Limb (tissue), 2 donors: ENCODE measurements around the gene ZNF394.
"Not testable (repeated sequence)": the region's sequence is repeated elsewhere in the genome, so short reads cannot be mapped to it uniquely, and the experiment has no call there.

ENCODE experiments used
- DNase-seq, 2 donors: peaks; one replicate each; pipeline ENCODE4 v3.0.0-alpha.2; 2016; ENCODE audit errors: extremely low spot score in 2 of 2

Gene ZNF394

GRCh38 chr7:99499721-99500636 lies at the start of gene ZNF394:
TSS of gene ZNF394 (minus strand) at chr7:99500281. CDS start at chr7:99500093, 188 bp downstream.
- peak; percentile 91 to 93 for DNase-seq

GRCh38 chr7:99549545-99549944 lies 49.5 kb upstream of the ZNF394 start:
- DNase-seq: not testable (repeated sequence)

DNA sequence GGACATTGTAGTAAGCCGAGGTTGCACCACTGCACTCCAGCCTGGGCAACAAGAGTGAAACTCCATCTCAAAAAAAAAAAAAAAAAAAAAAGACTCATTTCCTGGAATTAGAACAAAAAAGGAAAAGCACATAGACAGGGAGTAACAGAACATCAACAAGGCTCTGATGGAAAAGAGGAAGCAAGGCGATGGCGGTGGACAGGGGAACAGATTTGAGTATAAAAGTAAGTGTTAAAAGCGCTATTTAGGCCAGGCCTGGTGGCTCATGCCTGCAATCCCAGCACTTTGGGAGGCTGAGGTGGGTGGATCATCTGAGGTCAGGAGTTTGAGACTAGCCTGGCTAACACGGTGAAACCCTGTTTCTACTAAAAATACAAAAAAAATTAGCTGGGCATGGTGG lies 45.2 kb upstream of the ZNF394 start:
- not testable (repeated sequence) for DNase-seq

GRCh38 chr7:99543916-99544315 lies 43.8 kb upstream of the ZNF394 start:
- DNase-seq: no peak

- DNase-seq: no peak
These were observed 43.1 kb upstream of the ZNF394 start for GRCh38 chr7:99543081-99543671.

GRCh38 chr7:99541212-99541611 lies 41.1 kb upstream of the ZNF394 start:
- no peak for DNase-seq

- DNase-seq: no peak
These were observed 40.5 kb upstream of the ZNF394 start for GRCh38 chr7:99540542-99540941.

DNA sequence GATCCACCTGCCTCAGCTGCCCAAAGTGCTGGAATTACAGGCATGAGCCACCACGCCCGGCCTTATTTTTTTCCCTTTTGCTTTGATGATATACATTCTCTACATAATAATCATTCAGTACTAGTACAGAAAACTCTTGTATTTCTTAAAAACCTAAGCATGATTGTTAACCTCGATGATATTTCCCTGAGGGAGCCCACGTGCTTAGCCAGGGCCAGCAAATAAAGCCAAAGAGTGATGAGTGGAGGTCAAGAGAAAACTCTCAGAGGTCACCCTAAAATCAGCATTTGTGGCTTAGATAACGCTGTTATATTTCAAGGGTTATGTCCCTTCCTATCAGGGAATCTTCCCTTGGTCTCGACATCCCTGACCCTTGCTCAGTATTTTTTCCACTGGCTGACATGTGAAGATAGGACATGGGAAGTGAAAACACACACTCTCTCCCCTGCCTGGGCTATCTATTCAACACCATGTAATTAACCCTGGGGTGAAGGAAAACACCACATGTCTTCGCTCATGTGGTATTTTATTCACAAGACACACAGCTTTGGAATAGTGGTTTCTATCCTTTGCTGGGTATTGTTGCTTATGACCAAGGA lies 39.2 kb upstream of the ZNF394 start:
- DNase-seq: no peak

DNA sequence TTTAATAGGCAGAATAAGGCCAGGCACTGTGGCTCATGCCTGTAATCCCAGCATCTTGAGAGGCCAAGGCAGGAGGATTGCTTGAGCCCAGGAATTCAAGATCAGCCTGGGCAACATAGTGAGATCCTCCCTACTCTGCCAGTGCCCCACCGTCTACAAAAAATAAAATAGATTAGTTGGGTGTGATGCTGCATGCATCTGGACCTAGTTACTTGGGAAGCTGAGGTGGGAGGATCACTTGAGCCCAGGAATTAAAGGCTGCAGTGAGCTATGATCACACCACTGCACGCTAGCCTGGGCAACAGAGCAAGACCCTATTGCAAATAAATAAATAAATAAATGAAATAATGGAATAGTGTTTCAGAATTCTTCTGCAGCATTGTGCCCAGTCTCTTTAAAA lies 35.6 kb upstream of the ZNF394 start:
- DNase-seq: no peak

- DNase-seq: no peak
These were observed 31.3 kb upstream of the ZNF394 start for GRCh38 chr7:99531354-99531765.

- no peak for DNase-seq
These were observed 25.8 kb upstream of the ZNF394 start for GRCh38 chr7:99525713-99526440.

DNA sequence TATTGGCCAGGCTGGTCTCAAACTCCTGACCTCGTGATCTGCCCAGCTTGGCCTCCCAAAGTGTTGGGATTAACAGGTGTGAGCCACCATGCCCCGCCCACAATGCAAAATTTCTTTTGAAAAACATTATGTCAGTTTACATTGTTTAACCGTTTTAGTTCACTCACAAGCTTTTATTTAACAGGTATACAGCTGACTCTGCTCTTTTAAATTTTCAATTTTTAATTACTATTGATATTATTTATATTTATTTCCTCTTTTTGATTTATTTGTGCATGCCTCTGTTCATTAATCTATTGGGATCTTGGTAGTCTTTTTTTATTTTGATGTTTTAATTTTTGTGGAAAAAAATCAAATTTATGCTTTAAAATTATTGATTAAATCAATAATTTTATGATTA lies 21.3 kb upstream of the ZNF394 start:
- DNase-seq: no peak

DNA sequence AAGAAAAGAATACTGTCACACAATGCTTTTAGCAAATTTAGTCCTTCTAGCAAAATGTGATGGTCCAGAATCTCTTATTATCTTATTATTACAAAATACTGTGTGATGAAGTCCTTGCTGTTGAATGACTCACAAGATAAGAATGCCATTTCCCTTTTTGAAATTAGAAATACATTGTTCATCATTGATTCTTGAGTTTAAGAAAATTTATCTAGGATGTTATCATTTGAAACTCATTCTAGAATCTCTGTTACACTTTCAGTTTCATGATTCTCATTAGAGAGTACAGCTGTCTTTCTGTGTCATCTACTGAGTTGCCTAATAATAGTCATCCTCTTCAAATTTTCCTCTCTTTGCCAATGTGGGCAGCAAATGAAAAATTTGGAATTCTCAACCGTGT lies 14.0 kb upstream of the ZNF394 start:
- DNase-seq: no peak

- DNase-seq: no peak
These were observed 5.2 kb upstream of the ZNF394 start for GRCh38 chr7:99505324-99505662.

- DNase-seq: peak; percentile 98 to 99
These were observed 4.7 kb upstream of the ZNF394 start, which contains the start of gene ZKSCAN5 for GRCh38 chr7:99504603-99505323. TSS of gene ZKSCAN5 (plus strand) at chr7:99504662. CDS start at chr7:99506045, 1,383 bp downstream.

DNA sequence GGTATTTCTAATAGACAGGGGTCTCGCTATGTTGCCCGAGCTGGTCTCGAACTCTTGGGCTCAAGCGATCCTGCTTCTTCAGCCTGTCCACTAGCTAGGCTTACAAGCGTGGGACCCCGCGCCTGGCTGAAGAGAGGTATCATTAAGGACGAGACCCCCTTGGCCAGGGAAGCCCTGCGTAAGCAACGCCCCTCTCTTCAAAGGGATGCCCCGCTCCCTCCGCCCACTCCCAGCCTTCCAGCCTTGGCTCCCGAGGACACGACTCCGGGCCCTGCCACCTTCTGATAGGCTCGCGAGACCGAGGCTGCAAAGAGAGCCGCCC lies 4.2 kb upstream of the ZNF394 start:
- DNase-seq: no peak

GRCh38 chr7:99501236-99501635 lies 1.2 kb upstream of the ZNF394 start:
- DNase-seq: not testable (repeated sequence)

DNA sequence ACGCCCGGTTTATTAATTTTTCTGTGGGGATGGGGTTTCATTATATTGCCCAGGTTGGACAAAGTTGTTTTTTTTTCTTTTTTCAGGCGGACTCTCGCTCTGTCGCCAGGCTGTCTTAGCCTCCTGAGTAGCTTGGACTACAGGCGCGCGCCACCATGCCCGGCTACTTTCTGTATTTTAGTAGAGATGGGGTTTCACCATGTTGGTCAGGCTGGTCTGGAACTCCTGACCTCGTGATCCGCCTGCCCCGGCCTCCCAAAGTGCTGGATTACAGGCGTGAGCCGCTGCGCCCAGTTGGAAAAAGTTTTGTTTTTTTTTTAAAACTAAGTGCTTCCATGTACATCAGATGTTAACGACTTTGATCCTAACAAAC lies 542 bp upstream of the ZNF394 start:
- DNase-seq: no peak

DNA sequence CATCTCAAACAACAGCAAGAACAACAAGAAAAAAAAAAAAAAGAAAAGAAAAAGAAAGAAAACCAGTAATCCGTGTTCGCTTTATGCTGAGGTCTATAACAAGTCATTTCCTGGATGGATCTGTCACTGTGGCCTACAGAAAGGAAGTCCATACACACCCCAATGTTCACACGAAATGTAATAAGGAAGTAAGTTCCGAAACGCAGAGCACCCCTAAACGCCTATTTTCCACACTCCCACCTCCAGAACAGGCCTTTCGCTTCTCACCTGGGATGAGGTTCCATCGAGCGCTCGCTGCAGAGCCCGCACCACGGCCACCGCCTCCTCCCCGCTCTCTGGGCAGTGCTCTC lies 735 bp downstream of the ZNF394 start:
- no peak for DNase-seq

- DNase-seq: no peak
These were observed 1.5 kb downstream of the ZNF394 start for GRCh38 chr7:99498546-99498944.

DNA sequence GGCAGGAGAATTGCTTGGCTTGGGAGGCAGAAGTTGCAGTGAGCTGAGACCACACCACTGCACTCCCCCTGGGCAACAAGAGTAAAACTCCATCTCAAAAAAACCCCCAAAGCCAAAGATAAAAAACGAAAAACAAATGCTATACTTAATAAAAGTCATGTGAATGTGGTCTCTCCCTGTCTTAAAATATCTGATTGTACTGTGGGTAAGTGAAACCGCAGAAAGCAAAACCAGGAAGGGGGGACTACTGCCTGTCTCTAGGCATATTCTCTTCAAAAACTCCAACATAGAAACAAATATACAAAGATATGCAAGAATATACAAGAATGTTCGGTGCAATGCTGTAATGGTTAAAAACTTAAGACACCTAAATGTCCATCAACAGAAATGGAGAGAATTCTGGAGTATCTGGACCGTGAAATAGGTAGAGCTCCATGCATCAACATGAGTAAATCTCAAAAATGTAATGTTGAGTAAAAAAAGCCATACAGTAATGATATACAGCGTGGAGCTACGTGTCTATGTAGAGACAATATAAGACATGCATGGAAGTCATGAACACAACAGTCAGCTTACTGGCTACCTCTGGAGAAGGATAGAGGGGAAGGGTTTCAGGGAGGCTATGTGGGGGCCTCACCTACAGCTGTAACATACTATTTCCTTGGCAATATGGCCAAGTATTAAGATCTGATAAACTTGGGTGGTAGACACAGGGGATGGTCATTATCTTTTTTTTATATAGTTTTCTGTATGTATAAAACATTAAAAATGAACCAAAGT lies 2.1 kb downstream of the ZNF394 start:
- no peak for DNase-seq
